Stomach (tissue), 9 donors: ENCODE data around the gene SMIM1. TPM values are rescaled to one million over a fixed set of nuclear protein-coding genes. Genes with fewer than 3 reads are reported as not detected.

Experiments
- DNase-seq, 2 donors: peaks; one replicate each; pipeline versions ENCODE4 v3.0.0 to v3.0.0-alpha.2; 2013 to 2019
- H3K27ac ChIP-seq, 5 donors: fragments of 200-600 bp in 4 of 5; sonication (generic) in 4 of 5; one replicate each; pipeline ENCODE4 v1.5.1; 2013 to 2019; ENCODE audit warnings: mild to moderate bottlenecking in 1 of 5, moderate library complexity in 1 of 5
- H3K27me3 ChIP-seq, 3 donors: fragments of 200-600 bp; sonication (generic); one replicate each; pipeline ENCODE4 v1.5.1; 2017 to 2019; ENCODE audit warnings: mixed run types in 1 of 3
- H3K36me3 ChIP-seq, 4 donors: fragments of 200-600 bp; sonication (generic); 1 replicate in 3 of 4; 2 replicates in 1 of 4; pipeline ENCODE4 v1.5.1; 2016 to 2019
- H3K4me1 ChIP-seq, 4 donors: fragments of 200-600 bp; sonication (generic); one replicate each; pipeline ENCODE4 v1.5.1; 2016 to 2019
- H3K4me3 ChIP-seq, 4 donors: fragments of 200-600 bp; sonication (generic) in 3 of 4; one replicate each; pipeline ENCODE4 v1.5.1; 2016 to 2019; ENCODE audit warnings: mild to moderate bottlenecking in 1 of 4
- H3K9me3 ChIP-seq, 4 donors: fragments of 200-600 bp; sonication (generic); one replicate each; pipeline ENCODE4 v1.5.1; 2016 to 2019
- EP300 ChIP-seq: sonication (generic); formaldehyde crosslinking; IDR thresholded peaks from one replicate; pipeline ENCODE4 v1.6.1; 2017; ENCODE audit warnings: antibody characterized with exemption
- POLR2A ChIP-seq, 4 donors: fragments of 450-650 bp; IDR thresholded peaks; one replicate each; pipeline ENCODE4 v1.6.1; 2016; ENCODE audit warnings: antibody characterized with exemption in 4 of 4, control low read depth in 2 of 4, mild to moderate bottlenecking in 1 of 4, moderate library complexity in 1 of 4
- POLR2AphosphoS5 ChIP-seq, 3 donors: sonication (generic); formaldehyde crosslinking; IDR thresholded peaks; one replicate each; pipeline ENCODE4 v1.6.1; 2016; ENCODE audit warnings: antibody characterized with exemption in 3 of 3
- WGBS, 5 donors: extraction: QIAGEN DNeasy Blood & Tissue Kit in 3 of 5; methylation state at CpG; one replicate each; pipeline versions ENCODE4 v1.1.5 to v1.1.7; 2013 to 2018; 5-methylcytosine and 5-hydroxymethylcytosine counted together
- intact Hi-C: fragments of 100-400 bp; cut with DNase I; formaldehyde crosslinking; loops from one replicate; pipeline ENCODE4 v1.15.1; 2023; ENCODE audit warnings: low total_unique reads
- polyA plus RNA-seq, 3 donors: library from polyadenylated mRNA; stranded (reverse); fragments of 200-250 nt; gene quantifications; one replicate each; pipeline ENCODE4 v1.2.3, GENCODE V29; 2013
- total RNA-seq, 5 donors: library from RNA; depleted of rRNA; stranded (reverse); fragments of >200 nt; gene quantifications; one replicate each; pipeline versions ENCODE4 v1.1.0 to v1.2.3, GENCODE V29; 2014 to 2016
- TF ChIP-seq, protein P1 (sequence below), 7 experiments: fragments of 450-650 bp in 4 of 7; fragments of 200-600 bp in 3 of 7; sonication (generic) in 3 of 7; IDR thresholded peaks; one replicate each; pipeline ENCODE4 v1.5.1; 2016 to 2019; ENCODE audit warnings: antibody characterized with exemption in 7 of 7, control low read depth in 2 of 7, mild to moderate bottlenecking in 1 of 7
- donor health status: healthy with polysubstance abuse.
- donor health status: Bipolar disorder and iron deficiency.
- donor health status: healthy.

Gene SMIM1
- total and polyA plus RNA-seq, 8 donors, result 7.3 to 26.5 (median 12.5) TPM; not detected in 5

DNA sequence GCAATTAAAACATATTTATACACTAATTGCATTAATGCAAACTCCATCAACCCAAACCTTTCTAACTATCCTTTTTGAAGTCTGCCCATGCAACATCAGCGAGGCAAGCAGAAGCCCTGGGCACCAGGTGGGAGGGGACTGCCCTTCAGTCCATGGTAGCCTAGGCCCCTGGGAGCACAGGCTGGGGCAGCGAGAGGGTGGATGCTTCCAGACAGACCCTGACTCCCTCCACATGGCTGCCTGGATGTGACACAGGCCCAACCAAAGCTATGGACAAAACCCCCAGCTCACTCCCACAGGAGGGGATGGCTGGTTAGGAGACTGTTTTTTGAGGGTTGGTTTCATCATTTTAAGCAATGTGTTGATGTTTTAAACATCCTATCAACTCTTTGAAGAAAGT is 41.5 kb downstream of the SMIM1 start:
- H3K4me1 ChIP-seq, result no peaks in the 10 kb centered on the region
- peaks cover 15 to 56% (median 45%) of the 10 kb centered on the region in 4 donors for H3K36me3 ChIP-seq
- H3K9me3 ChIP-seq, result no peaks in the 10 kb centered on the region
- intact Hi-C loops, result no loop called here
- no peaks in the 10 kb centered on the region for H3K27me3 ChIP-seq
- H3K4me3 ChIP-seq, result no peak overlapping the region
- H3K27ac ChIP-seq, result no peak overlapping the region
- TF ChIP-seq POLR2AphosphoS5 (IDR thresholded peaks at IDR 0.05) (no peak), POLR2A (IDR thresholded peaks at IDR 0.05) (no peak), EP300 (no peak)
- TF ChIP-seq, protein P1, sequence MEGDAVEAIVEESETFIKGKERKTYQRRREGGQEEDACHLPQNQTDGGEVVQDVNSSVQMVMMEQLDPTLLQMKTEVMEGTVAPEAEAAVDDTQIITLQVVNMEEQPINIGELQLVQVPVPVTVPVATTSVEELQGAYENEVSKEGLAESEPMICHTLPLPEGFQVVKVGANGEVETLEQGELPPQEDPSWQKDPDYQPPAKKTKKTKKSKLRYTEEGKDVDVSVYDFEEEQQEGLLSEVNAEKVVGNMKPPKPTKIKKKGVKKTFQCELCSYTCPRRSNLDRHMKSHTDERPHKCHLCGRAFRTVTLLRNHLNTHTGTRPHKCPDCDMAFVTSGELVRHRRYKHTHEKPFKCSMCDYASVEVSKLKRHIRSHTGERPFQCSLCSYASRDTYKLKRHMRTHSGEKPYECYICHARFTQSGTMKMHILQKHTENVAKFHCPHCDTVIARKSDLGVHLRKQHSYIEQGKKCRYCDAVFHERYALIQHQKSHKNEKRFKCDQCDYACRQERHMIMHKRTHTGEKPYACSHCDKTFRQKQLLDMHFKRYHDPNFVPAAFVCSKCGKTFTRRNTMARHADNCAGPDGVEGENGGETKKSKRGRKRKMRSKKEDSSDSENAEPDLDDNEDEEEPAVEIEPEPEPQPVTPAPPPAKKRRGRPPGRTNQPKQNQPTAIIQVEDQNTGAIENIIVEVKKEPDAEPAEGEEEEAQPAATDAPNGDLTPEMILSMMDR (IDR thresholded peaks at IDR 0.05), result no peak
- no peak for DNase-seq
- 94 to 98% (median 97%) methylated on average over 2 of the region's 2 CpGs for WGBS, 5 donors

DNA sequence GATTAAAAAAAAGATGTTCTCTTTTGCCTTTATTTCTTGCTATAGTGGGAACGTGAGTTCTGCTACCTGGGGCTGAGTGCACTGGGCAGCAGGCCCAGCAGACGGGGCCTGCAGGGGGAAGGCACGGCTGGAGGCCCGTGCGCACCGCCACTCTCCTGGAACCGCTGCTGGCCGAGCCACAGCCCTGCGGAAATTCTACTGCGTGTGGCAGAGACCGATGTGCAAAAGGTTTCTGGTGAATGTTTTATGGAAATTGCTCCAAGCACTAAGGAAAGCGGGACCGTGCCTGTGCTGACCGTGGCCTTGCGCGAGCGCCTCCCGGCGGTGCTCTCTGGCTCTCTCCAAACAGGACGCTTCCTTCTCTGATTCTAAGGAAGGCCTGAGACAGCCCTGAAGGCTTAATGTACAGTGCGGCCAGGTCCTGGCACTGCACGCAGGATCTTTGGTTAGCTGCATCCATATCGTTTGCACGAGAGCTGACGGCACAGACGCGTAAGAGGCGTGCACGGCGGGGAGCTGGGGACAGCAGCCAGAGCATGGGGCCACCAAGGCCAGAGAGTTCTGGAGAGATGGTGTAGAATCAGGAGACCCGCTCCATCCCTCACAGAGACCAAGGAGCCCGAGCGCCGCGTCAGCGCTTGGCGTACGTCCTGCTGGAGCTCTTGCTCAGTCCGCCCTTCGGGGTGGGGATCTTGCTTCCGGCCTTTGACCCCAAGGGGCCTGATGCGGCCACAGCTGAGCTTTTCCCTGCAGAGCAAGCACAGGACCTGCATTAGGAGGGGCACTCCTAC is 42.4 kb downstream of the SMIM1 start:
- TF ChIP-seq POLR2A (IDR thresholded peaks at IDR 0.05) (no peak), POLR2AphosphoS5 (IDR thresholded peaks at IDR 0.05) (no peak), EP300 (no peak)
- TF ChIP-seq, protein P1 (IDR thresholded peaks at IDR 0.05), result no peak
- Histone ChIP-seq H3K36me3 (peaks cover 18 to 65% (median 54%) of the 10 kb centered on the region in 4 donors), H3K4me1 (no peaks in the 10 kb centered on the region), H3K9me3 (no peaks in the 10 kb centered on the region), H3K27ac (no peak overlapping the region), H3K27me3 (no peaks in the 10 kb centered on the region), H3K4me3 (no peak overlapping the region)
- 89 to 92% (median 91%) methylated on average over 42 of the region's 42 CpGs for WGBS, 5 donors
- intact Hi-C loops, result no loop called here
- DNase-seq, result no peak

DNA sequence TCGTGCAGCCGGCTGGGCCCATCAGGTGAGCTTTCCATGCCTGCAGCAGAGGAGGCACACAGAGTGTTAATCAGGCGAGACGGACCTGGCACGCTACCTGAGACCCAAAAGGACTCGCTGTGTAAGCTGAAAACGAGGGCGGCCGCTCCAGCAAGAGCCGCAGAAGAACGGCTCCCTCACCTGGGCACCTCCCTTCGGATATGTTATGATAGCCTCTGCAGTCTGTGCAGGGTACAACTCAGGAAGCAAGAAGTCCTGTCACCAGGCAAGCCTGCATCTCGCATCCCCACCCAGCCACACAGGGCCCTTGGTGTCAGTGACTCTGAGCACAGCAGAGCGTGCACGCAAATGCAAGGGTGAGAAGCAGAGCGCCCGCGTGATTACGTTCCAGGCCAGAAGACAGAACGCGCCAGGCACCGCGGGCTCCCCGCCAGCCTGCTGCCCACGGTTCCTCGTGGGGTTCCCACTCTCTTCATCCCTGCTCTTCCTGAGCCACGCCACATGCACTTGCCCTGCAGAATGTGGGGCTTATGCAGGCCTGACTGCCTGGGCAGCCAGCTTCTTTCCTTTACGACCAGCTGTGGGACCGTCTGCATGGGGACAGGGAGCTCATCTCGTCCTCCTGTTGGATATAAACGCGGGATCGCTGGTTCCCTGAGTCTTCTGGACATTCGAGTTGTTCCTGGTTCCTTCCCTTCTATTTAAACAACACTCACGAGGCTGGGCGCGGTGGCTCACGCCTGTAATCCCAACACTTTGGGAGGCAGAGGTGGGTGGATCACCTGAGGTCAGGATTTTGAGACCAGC is 44.0 kb downstream of the SMIM1 start:
- TF ChIP-seq, protein P1 (IDR thresholded peaks at IDR 0.05), result no peak
- TF ChIP-seq POLR2A (IDR thresholded peaks at IDR 0.05), result no peak
- TF ChIP-seq EP300, result no peak
- TF ChIP-seq POLR2AphosphoS5 (IDR thresholded peaks at IDR 0.05), result no peak
- peaks cover 33 to 81% (median 69%) of the 10 kb centered on the region in 4 donors for H3K36me3 ChIP-seq
- intact Hi-C loops, result no loop called here
- no peaks in the 10 kb centered on the region for H3K9me3 ChIP-seq
- no peak overlapping the region for H3K4me3 ChIP-seq
- no peaks in the 10 kb centered on the region for H3K4me1 ChIP-seq
- 89 to 90% (median 90%) methylated on average over 37 to 38 of the region's 38 CpGs for WGBS, 5 donors
- H3K27ac ChIP-seq, result no peak overlapping the region
- DNase-seq, result no peak
- H3K27me3 ChIP-seq, result no peaks in the 10 kb centered on the region

DNA sequence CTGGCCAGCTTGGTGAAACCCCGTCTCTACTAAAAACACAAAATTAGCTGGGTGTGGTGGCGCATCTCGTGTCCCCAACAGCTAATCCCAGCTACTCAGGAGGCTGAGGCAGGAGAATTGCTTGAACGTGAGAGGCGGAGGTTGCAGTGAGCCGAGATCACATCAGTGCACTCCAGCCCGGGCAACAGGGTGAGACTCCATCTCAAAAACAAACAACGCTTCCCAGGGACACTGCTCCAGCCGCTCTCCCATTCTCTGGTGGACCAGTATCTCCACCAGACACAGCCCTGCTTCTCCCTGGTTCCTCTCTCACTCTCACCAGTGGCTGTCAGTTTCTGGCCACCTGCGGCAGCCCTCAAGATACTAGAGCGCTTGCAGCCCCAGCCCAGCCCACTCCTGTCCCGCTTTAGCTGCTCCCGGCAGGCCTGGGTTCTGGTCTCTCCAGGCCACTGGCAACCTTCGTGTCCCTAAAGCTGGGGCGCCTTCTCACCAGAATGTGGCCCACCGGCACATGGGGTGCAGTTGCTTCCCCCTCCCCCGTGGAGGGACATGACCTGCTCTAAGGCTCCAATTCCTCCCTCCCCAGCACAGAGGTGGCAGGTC is 44.7 kb downstream of the SMIM1 start:
- no peak overlapping the region for H3K4me3 ChIP-seq
- no peaks in the 10 kb centered on the region for H3K9me3 ChIP-seq
- intact Hi-C loops, result no loop called here
- H3K36me3 ChIP-seq, result peaks cover 33 to 88% (median 76%) of the 10 kb centered on the region in 4 donors
- TF ChIP-seq POLR2AphosphoS5 (IDR thresholded peaks at IDR 0.05) (no peak), EP300 (no peak), POLR2A (IDR thresholded peaks at IDR 0.05) (no peak)
- TF ChIP-seq, protein P1 (IDR thresholded peaks at IDR 0.05), result no peak
- 90 to 96% (median 94%) methylated on average over 17 of the region's 17 CpGs for whole genome bisulfite sequencing, 5 donors
- DNase-seq, result no peak
- H3K4me1 ChIP-seq, result no peaks in the 10 kb centered on the region
- no peaks in the 10 kb centered on the region for H3K27me3 ChIP-seq
- no peak overlapping the region for H3K27ac ChIP-seq
